Stimulated activated CD4-positive, alpha-beta T cell treated with anti-CD3 and anti-CD28 coated beads, TNF-alpha, amount 100 ng/mL, for 4 hours (primary cell): ENCODE measurements around the gene MANF.
"Not testable (repeated sequence)": the region's sequence is repeated elsewhere in the genome, so short reads cannot be mapped to it uniquely, and the experiment has no call there.

Source experiments
- DNase-seq, 3 experiments: peaks; one replicate each; pipeline ENCODE4 v3.0.0-alpha.2; 2020; ENCODE audit warnings: low read depth in 3 of 3

The MANF gene

GRCh38 chr3:51384726-51385473 is at the start of gene MANF:
Gene MANF (plus strand): TSS chr3:51385291. CDS start chr3:51385343, 52 bp downstream.
- peak; percentile 93 to 96 (median 95) for DNase-seq

GRCh38 chr3:51336261-51336660 is 48.8 kb upstream of the MANF start:
- no peak for DNase-seq

DNA sequence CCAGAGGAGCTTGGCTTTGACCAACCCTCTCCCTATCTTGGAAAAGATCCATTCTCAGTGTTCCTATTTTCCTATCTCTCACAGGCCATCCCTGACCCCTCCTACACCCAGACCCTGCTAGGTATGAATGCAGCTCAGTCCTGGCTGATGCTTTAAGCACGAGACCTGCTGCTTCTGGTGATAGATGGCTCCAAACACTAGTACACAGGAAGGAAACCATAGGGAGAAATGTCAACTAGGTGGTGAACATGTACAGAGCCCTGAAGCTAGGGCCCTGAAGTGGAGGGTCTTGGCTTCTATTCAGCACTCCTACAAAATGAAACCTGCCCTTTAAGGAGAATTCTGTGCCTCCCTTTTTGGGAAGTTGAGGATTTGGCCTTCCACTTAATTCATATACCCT is 47.4 kb upstream of the MANF start:
- DNase-seq = no peak

DNA sequence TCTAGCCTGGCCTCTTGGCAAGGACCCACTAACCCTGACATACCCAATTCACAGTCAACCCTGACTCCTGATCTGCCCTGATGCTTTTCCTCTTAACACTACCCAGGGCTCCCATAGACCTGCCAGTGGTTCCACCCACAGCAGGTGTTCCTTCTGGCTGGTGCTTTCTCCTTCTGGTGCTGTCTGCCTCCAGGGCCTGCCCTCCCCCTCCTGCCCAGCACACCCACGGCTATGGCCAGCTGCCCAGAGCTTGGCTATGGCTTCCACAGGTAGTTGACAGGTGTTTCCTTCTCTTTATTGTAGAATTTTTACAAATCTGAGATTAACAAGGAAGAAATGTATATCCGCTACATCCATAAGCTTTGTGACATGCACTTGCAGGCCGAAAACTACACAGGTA is 46.5 kb upstream of the MANF start:
- DNase-seq = no peak

GRCh38 chr3:51340013-51340829 is 44.9 kb upstream of the MANF start:
- DNase-seq = no peak

- DNase-seq = no peak
Observed at GRCh38 chr3:51340989-51341636, 44.0 kb upstream of the MANF start.

- DNase-seq = no peak
Observed at GRCh38 chr3:51343918-51344687, 41.0 kb upstream of the MANF start.

- no peak for DNase-seq
Observed at GRCh38 chr3:51350751-51351150, 34.3 kb upstream of the MANF start.

DNA sequence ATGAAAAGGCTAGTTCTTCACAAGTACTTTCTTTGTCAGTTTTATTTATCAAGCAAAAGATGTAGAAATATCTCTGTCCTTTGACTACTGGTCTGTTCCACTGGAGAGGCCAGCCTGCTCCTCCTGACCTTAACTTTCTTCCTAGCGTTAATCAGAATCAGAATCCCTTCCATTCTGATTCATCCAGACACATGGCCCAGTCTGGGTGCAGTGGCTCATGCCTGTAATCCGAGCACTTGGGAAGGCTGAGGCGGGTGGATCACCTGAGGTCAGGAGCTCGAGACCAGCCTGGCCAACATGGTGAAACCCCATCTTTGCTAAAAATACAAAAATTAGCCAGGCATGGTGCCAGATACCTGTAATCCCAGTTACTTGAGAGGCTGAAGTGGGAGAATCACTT is 32.0 kb upstream of the MANF start:
- DNase-seq = no peak

GRCh38 chr3:51353691-51354090 is 31.4 kb upstream of the MANF start:
- DNase-seq = no peak

DNA sequence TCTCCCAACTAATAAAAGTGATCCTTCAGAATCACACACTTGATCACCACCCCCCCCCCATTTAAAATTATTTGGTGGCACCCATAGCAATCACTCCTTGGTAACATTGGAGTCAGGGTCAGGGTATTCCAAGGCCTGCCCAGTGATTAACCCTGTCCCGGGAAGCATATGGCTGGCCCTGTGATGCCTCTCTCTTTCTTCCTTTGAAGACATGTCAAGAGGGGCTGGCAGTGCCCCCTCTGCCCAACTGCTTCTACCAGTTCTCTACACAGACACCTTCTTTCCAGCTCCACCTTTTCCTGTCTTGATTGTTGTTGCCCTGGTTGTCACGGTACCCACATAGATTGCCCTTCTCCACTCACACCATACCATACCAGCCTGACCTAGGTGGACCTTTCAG is 30.9 kb upstream of the MANF start:
- no peak for DNase-seq

- DNase-seq = no peak
Observed at GRCh38 chr3:51354731-51355615, 30.1 kb upstream of the MANF start.

DNA sequence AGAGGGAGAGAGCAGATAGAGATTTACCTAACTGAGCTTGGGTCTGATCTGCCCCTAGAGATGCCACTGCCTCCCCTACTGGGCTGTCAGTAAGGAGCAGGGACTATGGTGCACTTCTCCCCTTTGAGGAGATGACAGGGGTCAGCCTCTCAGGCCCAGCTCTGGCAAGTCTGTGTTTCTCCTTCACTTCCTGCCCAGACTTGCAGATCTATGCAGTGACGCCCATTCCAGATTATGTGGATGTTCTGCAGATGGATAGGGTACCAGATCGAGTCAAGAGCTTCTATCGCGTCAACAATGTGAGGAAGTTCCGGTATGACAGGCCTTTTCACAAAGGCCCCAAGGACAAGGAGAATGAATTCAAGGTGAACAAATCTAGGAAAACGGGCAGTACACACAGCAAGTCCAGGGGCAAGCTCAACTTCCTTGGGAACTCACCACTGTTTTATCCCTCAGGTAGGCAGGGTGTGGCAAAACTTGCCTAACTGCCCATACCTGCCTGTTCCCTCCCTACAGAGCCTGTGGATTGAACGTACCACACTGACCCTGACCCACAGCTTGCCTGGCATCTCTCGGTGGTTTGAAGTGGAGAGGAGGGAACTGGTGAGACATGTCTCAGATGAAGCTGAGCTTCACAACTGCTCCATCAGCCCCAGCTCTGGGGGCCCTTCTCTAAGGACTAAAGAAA is 29.1 kb upstream of the MANF start:
- DNase-seq = no peak

DNA sequence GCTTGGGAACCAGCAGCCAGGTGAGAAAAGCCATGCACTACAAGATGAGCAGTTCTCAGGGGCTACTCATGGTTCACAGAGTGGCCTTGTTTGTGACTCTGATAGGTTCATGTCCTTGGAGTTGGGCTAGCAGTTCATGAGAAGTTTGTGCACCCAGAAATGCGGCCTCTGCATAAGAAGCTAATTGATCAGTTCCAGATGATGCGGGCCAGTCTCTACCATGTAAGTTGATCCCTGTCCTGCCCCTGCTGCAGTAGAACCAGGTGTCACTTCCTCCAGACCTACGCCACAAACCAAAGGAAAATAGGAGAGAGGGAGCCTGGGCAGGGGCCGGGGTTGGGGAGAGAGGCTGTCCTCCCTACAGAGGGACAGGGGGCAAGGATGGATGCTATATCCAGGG is 27.2 kb upstream of the MANF start:
- DNase-seq = no peak

GRCh38 chr3:51358981-51359380 is 26.1 kb upstream of the MANF start:
- no peak for DNase-seq

DNA sequence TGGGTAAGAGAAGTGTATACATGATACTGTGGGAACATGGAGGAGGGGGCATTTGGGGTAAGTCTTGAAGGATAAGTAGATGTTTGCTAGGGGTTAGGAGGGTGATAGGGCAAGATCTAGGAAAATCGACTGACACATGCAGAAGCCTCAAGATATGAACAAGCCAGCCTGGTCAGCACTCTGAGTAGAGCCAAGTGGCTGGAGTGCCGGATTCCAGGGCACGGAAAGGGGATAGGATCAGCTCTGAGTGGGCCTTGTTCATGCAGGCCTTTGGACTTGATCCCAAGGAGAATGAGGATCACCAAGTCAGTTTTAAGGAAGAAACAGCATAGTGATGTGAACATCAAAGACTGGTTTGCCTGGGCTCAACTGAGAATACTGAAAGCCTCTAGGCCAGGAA is 24.3 kb upstream of the MANF start:
- no peak for DNase-seq

DNA sequence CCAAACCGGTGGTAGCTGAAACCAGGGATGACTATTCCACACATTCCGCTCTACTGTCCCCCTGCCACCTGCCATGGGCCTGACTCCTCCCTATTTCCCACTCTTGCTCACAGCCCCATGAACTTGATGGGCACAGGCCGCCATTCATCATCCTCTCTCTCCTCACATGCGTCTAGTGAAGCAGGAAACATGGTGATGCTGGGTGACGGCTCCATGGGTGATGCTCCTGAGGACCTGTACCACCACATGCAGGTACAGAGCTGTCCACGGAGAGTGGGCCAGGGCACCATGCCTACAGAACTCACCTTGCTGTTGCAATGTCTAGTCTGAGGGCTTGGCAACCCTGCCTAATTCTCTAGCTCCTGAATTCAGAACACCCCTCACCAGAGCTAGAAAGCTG is 23.3 kb upstream of the MANF start:
- DNase-seq = no peak

DNA sequence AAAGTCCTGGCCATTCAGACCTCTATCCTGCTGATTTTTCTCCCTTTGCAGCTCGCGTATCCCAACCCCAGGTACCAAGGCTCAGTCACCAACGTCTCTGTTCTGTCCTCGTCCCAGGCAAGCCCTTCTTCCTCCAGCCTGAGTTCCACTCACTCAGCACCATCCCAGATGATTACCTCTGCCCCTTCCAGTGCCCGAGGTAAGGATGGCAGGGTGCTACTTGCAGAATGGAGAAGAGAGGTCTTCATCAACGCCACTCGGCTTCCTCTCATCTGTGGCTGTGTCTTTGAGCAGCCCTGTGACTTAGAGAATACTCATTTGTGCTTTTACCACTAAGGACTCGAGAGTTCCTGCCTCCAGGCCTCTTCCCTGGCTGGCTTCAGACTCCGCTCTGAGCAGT is 22.6 kb upstream of the MANF start:
- DNase-seq = no peak

GRCh38 chr3:51368276-51368675 is 16.8 kb upstream of the MANF start:
- not testable (repeated sequence) for DNase-seq

GRCh38 chr3:51371943-51372557 is 13.0 kb upstream of the MANF start:
- peak in 1 of 3 experiments; percentile 33 for DNase-seq
